Fibroblast of mammary gland (primary cell): ENCODE data around the gene E2F7.
"Not testable (repeated sequence)": the region's sequence is repeated elsewhere in the genome, so short reads cannot be mapped to it uniquely, and the experiment has no call there.

Experiments
- DNase-seq: peaks from one replicate; pipeline ENCODE4 v3.0.0-alpha.2; 2010; ENCODE audit warnings: low read depth
- H3K4me3 ChIP-seq: 2 replicates; pipeline ENCODE4 v1.5.1; 2011; ENCODE audit warnings: low read depth, mild to moderate bottlenecking, low read length, moderate library complexity; ENCODE audit not compliant: control insufficient read depth
- CTCF ChIP-seq: conservative IDR thresholded peaks from 2 replicates; pipeline ENCODE4 v1.5.1; 2011; ENCODE audit warnings: low read depth, low read length, inconsistent platforms; ENCODE audit not compliant: control insufficient read depth, insufficient read depth

The E2F7 gene

GRCh38 chr12:77082021-77082420 lies 16.7 kb upstream of the E2F7 start:
- H3K4me3 ChIP-seq = no peak overlapping the region
- no peak for DNase-seq
- TF ChIP-seq CTCF = no peak

- H3K4me3 ChIP-seq = no peak overlapping the region
- TF ChIP-seq CTCF = no peak
Observed at GRCh38 chr12:77079631-77080030, 14.3 kb upstream of the E2F7 start.

GRCh38 chr12:77078231-77078630 lies 12.9 kb upstream of the E2F7 start:
- no peak for TF ChIP-seq CTCF
- H3K4me3 ChIP-seq = no peak overlapping the region
- no peak for DNase-seq

More at GRCh38 chr12:77079631-77080030, 14.3 kb upstream of the E2F7 start:
- no peak for DNase-seq

GRCh38 chr12:77076886-77077285 lies 11.5 kb upstream of the E2F7 start:
- no peak overlapping the region for H3K4me3 ChIP-seq
- no peak for DNase-seq
- no peak for TF ChIP-seq CTCF

GRCh38 chr12:77073894-77074293 lies 8.5 kb upstream of the E2F7 start:
- not testable (repeated sequence) for DNase-seq, H3K4me3 ChIP-seq

- TF ChIP-seq CTCF = no peak
- peak; percentile 26 for DNase-seq
- H3K4me3 ChIP-seq = no peak overlapping the region
Observed at GRCh38 chr12:77072833-77073495, 7.6 kb upstream of the E2F7 start.

GRCh38 chr12:77070800-77071449 lies 5.6 kb upstream of the E2F7 start:
- peak; percentile 11 for DNase-seq
- no peak for TF ChIP-seq CTCF
- no peak overlapping the region for H3K4me3 ChIP-seq
